ENCODE results near the gene TFF2. TPM values are rescaled to one million over a fixed set of nuclear protein-coding genes. Genes with fewer than 3 reads are reported as not detected.

The TFF2 gene
- total RNA-seq, 1 donor from 2014 or later: not detected

- intact Hi-C loops (cut with micrococcal nuclease): no loop called here
Observed at GRCh38 chr21:42321845-42322244, 28.9 kb downstream of the TFF2 start.

GRCh38 chr21:42321231-42321630, 29.6 kb downstream of the TFF2 start:
- intact Hi-C loops (cut with micrococcal nuclease): no loop called here

DNA sequence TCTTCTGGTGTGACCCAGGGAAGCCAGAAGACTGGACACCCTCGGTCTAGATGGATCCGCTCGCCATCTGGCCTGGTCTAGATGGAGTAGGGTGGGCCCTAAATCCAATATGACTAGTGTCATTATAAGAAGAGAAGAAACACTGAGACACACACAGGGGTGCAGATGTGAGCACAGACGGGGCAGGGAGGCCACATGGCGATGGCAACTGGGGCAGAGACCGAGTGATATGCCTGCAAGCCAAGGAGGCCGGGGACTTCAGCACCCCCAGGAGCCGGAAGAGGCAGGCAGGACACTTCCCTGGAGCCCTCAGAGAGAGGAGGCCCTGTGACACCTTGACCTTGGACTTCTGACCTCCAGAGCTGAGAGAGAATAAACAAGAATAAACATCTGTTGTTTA, 30.0 kb downstream of the TFF2 start:
- intact Hi-C loops (cut with micrococcal nuclease): no loop called here

GRCh38 chr21:42319851-42320572, 30.8 kb downstream of the TFF2 start:
- intact Hi-C loops (cut with micrococcal nuclease): no loop called here

DNA sequence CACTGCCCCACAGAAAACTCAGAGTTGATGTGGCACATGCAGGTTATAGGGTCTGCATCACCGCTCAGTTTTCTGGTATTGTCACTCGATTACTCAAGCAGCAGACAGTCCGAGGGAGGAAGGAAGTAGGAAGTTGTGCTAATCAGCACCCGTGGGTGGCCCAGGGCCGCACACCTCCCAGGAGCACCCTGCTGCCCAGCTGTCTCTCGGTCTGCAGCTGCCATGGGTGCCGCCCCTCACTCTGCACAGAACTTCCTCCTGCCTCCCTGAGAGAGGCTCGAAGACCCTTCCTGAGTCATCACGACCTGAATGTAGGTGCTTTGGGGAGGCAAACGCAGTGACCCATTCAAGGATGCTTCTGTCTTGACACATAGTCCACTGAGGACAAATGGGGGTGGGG, 31.4 kb downstream of the TFF2 start:
- intact Hi-C loops (cut with micrococcal nuclease): no loop called here

DNA sequence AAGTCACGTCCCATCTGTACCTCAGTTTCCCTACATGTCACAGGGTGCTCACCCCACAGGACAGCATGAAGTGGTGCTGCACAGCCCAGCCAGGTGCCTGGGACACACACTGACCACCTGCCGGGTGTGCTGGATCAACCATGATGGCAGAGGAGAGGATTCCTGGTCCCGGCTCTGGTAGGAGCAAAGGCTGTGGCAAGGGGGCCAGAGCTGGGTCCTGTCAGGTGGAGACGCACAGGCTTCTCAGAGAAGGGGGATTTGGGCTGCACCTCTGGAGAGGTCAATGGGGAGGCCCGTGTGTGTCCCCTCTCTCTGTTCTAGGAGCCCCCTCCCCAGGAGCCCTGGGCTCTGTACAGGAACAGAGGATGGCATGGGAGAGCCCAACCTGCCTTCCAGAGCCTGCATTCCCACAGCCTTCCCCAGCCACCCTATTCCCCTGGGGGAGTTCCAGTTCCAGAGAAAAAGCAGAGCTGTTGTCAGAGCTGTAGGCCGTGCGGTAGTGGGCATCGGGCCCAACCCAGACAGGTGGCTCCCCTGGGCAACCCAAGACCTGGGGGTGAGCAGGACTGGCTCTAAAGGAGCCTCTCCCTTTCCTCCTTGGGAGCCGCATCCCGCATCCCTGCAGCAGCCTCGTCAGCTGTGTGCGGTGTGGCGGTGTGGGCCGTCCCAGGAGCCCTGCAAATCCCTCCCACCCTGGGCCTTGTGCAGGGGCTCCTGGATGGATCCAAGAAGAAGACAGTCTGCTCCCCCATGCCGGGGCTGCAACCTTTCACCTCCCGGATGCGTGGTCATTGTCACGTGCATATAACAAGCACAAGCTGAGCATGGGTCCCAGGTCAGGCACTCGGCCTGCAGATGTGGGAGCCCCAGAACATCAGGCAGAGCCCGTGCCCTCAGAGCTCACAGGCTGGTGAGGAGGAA, 32.7 kb downstream of the TFF2 start:
- intact Hi-C loops (cut with micrococcal nuclease): no loop called here

GRCh38 chr21:42317341-42317741, 33.5 kb downstream of the TFF2 start:
- intact Hi-C loops (cut with micrococcal nuclease): no loop called here

- intact Hi-C loops (cut with micrococcal nuclease): no loop called here
Observed at GRCh38 chr21:42316891-42317290, 33.9 kb downstream of the TFF2 start.

- intact Hi-C loops (cut with micrococcal nuclease): no loop called here
Observed at GRCh38 chr21:42315296-42315891, 35.4 kb downstream of the TFF2 start, which contains the start of gene TFF3. TFF3 (minus strand) TSS chr21:42315409; CDS start chr21:42315374, 35 bp downstream.

- intact Hi-C loops (cut with micrococcal nuclease): no loop called here
Observed at GRCh38 chr21:42314616-42315295, 36.0 kb downstream of the TFF2 start.

DNA sequence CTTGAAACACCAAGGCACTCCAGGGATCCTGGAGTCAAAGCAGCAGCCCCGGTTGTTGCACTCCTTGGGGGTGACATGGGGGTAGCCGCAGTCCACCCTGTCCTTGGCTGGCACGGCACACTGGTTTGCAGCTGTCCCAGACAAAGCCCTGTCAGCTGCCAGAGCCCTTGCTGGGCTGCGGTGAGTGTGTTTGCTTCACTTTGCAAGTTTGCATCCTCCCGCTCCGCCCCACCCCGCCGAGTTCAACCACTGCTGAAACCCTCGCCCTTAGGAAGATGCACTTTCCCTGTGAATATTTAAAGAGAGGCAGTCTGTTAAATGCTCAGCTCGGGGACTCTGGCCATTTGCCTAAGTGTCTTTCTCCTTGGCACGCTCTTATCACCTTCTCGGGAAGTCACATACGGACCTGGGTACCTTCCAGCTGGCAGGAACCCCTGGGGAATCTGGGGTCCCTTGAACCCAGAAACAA, 37.3 kb downstream of the TFF2 start:
- intact Hi-C loops (cut with micrococcal nuclease): no loop called here

DNA sequence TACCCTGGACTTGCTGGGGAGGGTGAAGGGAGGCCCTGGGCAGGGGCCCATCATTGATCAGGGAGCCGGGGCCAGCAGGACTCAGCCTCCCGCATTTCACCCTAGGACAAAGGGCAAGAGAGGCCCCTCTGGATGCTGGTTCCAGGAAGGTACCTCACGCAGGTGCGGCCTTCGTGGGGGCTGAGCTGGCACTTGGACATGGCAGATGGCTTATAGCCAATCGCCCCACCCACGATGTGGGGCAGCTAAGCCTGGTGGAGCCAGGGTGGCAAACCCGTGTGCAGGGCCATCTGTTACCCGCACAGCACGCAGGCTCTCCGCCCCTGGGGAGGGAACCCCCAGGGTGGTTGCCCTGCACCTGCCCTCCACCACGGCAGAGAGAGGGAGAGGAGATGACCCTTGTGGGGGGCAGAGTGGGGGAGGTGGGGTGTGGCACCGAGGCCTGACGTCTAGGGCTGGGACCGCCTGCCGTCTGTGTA, 38.1 kb downstream of the TFF2 start:
- intact Hi-C loops (cut with micrococcal nuclease): no loop called here

- intact Hi-C loops (cut with micrococcal nuclease): no loop called here
Observed at GRCh38 chr21:42311816-42312625, 38.8 kb downstream of the TFF2 start.

- intact Hi-C loops (cut with micrococcal nuclease): no loop called here
Observed at GRCh38 chr21:42311160-42311559, 39.6 kb downstream of the TFF2 start.

GRCh38 chr21:42310411-42311001, 40.3 kb downstream of the TFF2 start:
- intact Hi-C loops (cut with micrococcal nuclease): no loop called here

DNA sequence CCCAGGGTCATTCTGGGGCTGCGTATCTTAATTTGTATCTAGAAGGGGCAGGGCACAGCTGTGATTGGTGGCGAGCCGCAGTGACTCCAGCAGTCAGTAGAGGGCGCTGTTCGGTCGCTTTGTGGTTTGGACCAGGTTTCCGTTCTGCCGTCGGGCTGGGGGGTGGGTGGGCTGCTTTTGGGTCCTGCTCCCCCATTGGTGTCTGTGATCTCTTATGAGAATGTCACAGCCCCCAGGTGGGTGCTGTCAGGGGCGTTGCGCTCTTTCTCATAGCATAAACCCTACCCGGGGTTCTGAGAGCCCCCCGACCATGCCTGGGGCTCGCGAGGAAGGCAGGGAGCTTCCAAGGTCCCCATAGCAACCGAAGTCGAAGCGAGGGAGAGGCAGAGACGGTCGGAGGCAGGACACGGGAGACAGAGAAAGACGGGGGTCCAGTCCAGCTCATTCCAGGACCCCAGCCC, 41.0 kb downstream of the TFF2 start:
- intact Hi-C loops (cut with micrococcal nuclease): loop anchor here (1.0 to 10.0 kb wide), 3 partner anchors 141 to 215 kb away; no protein-coding TSS in a partner anchor

GRCh38 chr21:42308914-42309752, 41.7 kb downstream of the TFF2 start:
- intact Hi-C loops (cut with micrococcal nuclease): loop anchor here (1.0 to 10.0 kb wide), 3 partner anchors 141 to 216 kb away; no protein-coding TSS in a partner anchor

DNA sequence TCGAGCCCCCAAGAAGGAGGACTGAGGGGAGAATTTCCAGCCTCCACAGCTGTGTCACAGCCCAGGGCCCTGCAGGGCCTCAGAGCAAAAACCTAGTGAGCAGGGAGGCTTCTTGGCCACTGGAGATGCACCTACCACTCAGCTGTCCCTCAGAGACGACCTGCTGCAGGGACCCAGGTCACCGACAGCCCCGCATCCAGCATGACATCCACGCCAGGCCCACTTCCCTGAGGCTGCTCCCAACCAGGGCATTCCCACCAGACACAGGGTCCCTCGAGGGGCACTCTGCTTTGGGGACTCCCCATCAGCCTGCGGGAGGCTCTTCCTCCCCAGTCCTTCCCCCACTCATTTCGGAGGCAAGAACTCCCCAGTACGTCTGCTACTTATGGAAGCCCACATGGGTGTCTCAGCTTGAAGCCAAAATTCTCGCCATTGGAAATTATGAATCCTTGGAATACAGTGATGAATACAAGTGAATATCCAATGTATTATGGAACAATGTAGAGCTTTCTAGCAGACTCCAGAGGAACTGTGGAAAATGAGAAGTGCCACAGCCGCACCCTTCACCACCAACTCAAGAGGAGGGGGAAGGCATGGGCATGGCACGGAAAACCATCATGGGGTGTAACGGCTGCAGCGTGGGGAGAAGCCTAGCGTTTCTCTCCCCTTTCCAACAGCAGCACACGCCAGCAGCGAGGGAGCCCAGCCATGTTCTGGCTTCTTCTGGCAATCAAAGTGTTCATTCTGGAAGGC, 42.5 kb downstream of the TFF2 start:
- intact Hi-C loops (cut with micrococcal nuclease): loop anchor here (2.0 to 10.0 kb wide), 2 partner anchors 164 to 216 kb away; no protein-coding TSS in a partner anchor
